Measurements from ENCODE around the gene OCRL.

OCRL gene

DNA sequence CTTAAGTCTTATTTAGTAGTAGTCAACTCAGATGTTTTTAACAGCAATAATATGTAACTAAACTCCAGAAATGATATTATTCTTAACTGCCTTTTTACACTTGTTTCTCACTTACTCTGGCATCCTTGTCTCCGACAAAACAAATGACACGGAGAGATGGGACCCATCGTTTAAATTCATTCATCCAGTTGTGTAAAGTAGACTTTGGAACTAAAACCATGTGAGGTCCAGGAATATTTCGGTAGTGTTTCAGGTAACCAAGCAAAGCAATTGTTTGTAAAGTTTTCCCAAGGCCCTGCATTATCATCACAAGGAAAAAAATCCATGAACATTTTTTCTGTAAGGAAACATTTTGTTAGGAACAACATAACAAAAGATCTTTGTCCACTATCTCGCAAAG is 28.4 kb upstream of the OCRL start:
- no peak overlapping the region for H3K23ac ChIP-seq (ENCODE audit: low read depth, low read length, poor library complexity)
- no peak overlapping the region for H3K9ac ChIP-seq (ENCODE audit: low read depth, low read length, poor library complexity)
- no peak overlapping the region for H2BK5ac ChIP-seq (ENCODE audit: low read length)
- no peak overlapping the region for H4K8ac ChIP-seq (ENCODE audit: low read depth, low read length)
- H3K79me1 ChIP-seq (ENCODE audit: low read depth, low read length), result no peaks in the 10 kb centered on the region
- no peak overlapping the region for H2BK120ac ChIP-seq (ENCODE audit: low read depth, low read length)
- no peak overlapping the region for H3K4me2 ChIP-seq (ENCODE audit: insufficient read depth, low read length, poor library complexity, severe bottlenecking)
- no peak overlapping the region for H2BK12ac ChIP-seq (ENCODE audit: low read length)
- H2AK5ac ChIP-seq (ENCODE audit: low read depth, low read length), result no peak overlapping the region
- no CpG with 5 or more reads among the region's 5 CpGs for WGBS, 2 donors (ENCODE audit: extremely low coverage in 2 of 2, insufficient read length in 2 of 2, insufficient replicate concordance in 1 of 2)
- H3K36me3 ChIP-seq (replicated peaks in 1 of 2; ENCODE audit: control insufficient read depth in 2 of 2, insufficient read depth in 2 of 2, low read length in 2 of 2), result peaks cover 2 to 94% of the 10 kb centered on the region in 2 donors
- no peaks in the 10 kb centered on the region for H3K9me3 ChIP-seq (replicated peaks in 1 of 2; ENCODE audit: control insufficient read depth in 2 of 2, insufficient read depth in 1 of 2, low read depth in 1 of 2, low read length in 2 of 2)
- no peak overlapping the region for H2BK15ac ChIP-seq (ENCODE audit: low read length)
- H3K4me1 ChIP-seq (ENCODE audit: control insufficient read depth in 2 of 2, insufficient read depth in 1 of 2, low read depth in 1 of 2, low read length in 2 of 2), result no peaks in the 10 kb centered on the region
- H2AFZ ChIP-seq (ENCODE audit: low read length), result no peak overlapping the region
- no peak overlapping the region for H4K91ac ChIP-seq (ENCODE audit: low read depth, low read length, poor library complexity)
- no peak overlapping the region for H3K14ac ChIP-seq (ENCODE audit: low read length)
- H3K18ac ChIP-seq (ENCODE audit: low read length), result no peak overlapping the region
- H3K27ac ChIP-seq (replicated peaks; ENCODE audit: low read length), result no peak overlapping the region
- H3K27me3 ChIP-seq (ENCODE audit: control insufficient read depth in 3 of 3, insufficient read depth in 3 of 3, low read depth in 1 of 3, low read length in 3 of 3), result no peaks in the 10 kb centered on the region
- no peak for DNase-seq (ENCODE audit: low spot score)
- H3K4me3 ChIP-seq (ENCODE audit: low read length in 2 of 2), result no peak overlapping the region
- H3K4ac ChIP-seq (ENCODE audit: low read length), result no peak overlapping the region

DNA sequence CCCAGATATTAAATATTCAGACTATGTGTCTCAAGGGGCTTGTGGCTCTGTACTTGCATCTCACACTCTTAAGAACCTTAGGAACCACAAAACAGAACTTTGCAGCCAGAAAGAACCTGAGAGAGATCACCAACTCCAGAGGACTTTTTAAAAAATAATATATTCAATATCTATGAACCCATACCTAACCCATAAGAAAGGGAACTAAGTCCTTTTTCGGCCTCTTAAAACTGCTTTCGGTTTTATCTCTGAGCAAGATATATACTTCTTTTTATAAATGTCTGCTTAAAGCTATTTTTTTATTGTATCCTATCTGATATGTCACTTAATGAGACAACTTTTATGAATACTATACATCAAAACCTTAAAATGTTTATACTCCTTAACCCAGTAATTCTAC is 27.6 kb upstream of the OCRL start:
- no peaks in the 10 kb centered on the region for H3K79me1 ChIP-seq (ENCODE audit: low read depth, low read length)
- H2AK5ac ChIP-seq (ENCODE audit: low read depth, low read length), result no peak overlapping the region
- H3K9ac ChIP-seq (ENCODE audit: low read depth, low read length, poor library complexity), result no peak overlapping the region
- no CpG with 5 or more reads among the region's 2 CpGs for WGBS, 2 donors (ENCODE audit: extremely low coverage in 2 of 2, insufficient read length in 2 of 2, insufficient replicate concordance in 1 of 2)
- no peak overlapping the region for H3K23ac ChIP-seq (ENCODE audit: low read depth, low read length, poor library complexity)
- H3K4me2 ChIP-seq (ENCODE audit: insufficient read depth, low read length, poor library complexity, severe bottlenecking), result no peak overlapping the region
- H3K27me3 ChIP-seq (ENCODE audit: control insufficient read depth in 3 of 3, insufficient read depth in 3 of 3, low read depth in 1 of 3, low read length in 3 of 3), result no peaks in the 10 kb centered on the region
- H3K27ac ChIP-seq (replicated peaks; ENCODE audit: low read length), result no peak overlapping the region
- no peaks in the 10 kb centered on the region for H3K9me3 ChIP-seq (replicated peaks in 1 of 2; ENCODE audit: control insufficient read depth in 2 of 2, insufficient read depth in 1 of 2, low read depth in 1 of 2, low read length in 2 of 2)
- H2BK120ac ChIP-seq (ENCODE audit: low read depth, low read length), result no peak overlapping the region
- H3K36me3 ChIP-seq (replicated peaks in 1 of 2; ENCODE audit: control insufficient read depth in 2 of 2, insufficient read depth in 2 of 2, low read length in 2 of 2), result peaks cover 2 to 91% of the 10 kb centered on the region in 2 donors
- no peak overlapping the region for H3K18ac ChIP-seq (ENCODE audit: low read length)
- no peak overlapping the region for H2BK15ac ChIP-seq (ENCODE audit: low read length)
- no peak overlapping the region for H2BK5ac ChIP-seq (ENCODE audit: low read length)
- H2BK12ac ChIP-seq (ENCODE audit: low read length), result no peak overlapping the region
- no peak overlapping the region for H2AFZ ChIP-seq (ENCODE audit: low read length)
- H3K14ac ChIP-seq (ENCODE audit: low read length), result no peak overlapping the region
- H3K4ac ChIP-seq (ENCODE audit: low read length), result no peak overlapping the region
- no peak for DNase-seq (ENCODE audit: low spot score)
- H4K8ac ChIP-seq (ENCODE audit: low read depth, low read length), result no peak overlapping the region
- H3K4me1 ChIP-seq (ENCODE audit: control insufficient read depth in 2 of 2, insufficient read depth in 1 of 2, low read depth in 1 of 2, low read length in 2 of 2), result no peaks in the 10 kb centered on the region
- no peak overlapping the region for H4K91ac ChIP-seq (ENCODE audit: low read depth, low read length, poor library complexity)
- H3K4me3 ChIP-seq (ENCODE audit: low read length in 2 of 2), result no peak overlapping the region

DNA sequence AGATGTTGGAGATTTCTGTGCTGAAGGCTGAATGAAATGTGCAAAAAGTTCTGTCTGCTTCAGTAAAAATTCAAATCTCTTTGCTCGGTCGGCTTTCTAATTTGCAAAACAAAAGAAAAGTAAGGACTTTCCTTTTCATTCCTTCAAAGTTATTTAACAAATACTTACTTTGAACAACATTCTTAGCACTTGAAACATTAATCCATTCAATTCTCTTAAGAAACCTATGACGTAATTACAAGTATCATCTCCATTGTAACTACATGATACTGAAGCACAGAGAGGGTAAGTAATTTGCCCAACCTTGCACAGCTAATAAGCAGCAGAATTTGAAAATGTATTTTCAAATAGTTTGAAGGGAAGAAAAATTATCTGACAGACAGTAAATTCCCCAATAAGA is 23.7 kb upstream of the OCRL start:
- H2AFZ ChIP-seq (ENCODE audit: low read length), result no peak overlapping the region
- no peaks in the 10 kb centered on the region for H3K9me3 ChIP-seq (replicated peaks in 1 of 2; ENCODE audit: control insufficient read depth in 2 of 2, insufficient read depth in 1 of 2, low read depth in 1 of 2, low read length in 2 of 2)
- H3K4me2 ChIP-seq (ENCODE audit: insufficient read depth, low read length, poor library complexity, severe bottlenecking), result no peak overlapping the region
- no peak overlapping the region for H3K4me3 ChIP-seq (ENCODE audit: low read length in 2 of 2)
- H3K18ac ChIP-seq (ENCODE audit: low read length), result no peak overlapping the region
- no peak overlapping the region for H2AK5ac ChIP-seq (ENCODE audit: low read depth, low read length)
- no peak overlapping the region for H3K14ac ChIP-seq (ENCODE audit: low read length)
- H3K4me1 ChIP-seq (ENCODE audit: control insufficient read depth in 2 of 2, insufficient read depth in 1 of 2, low read depth in 1 of 2, low read length in 2 of 2), result no peaks in the 10 kb centered on the region
- no peak overlapping the region for H2BK15ac ChIP-seq (ENCODE audit: low read length)
- H2BK12ac ChIP-seq (ENCODE audit: low read length), result no peak overlapping the region
- no peak overlapping the region for H3K27ac ChIP-seq (replicated peaks; ENCODE audit: low read length)
- H3K27me3 ChIP-seq (ENCODE audit: control insufficient read depth in 3 of 3, insufficient read depth in 3 of 3, low read depth in 1 of 3, low read length in 3 of 3), result no peaks in the 10 kb centered on the region
- H3K9ac ChIP-seq (ENCODE audit: low read depth, low read length, poor library complexity), result no peak overlapping the region
- peaks cover 2 to 51% of the 10 kb centered on the region in 2 donors for H3K36me3 ChIP-seq (replicated peaks in 1 of 2; ENCODE audit: control insufficient read depth in 2 of 2, insufficient read depth in 2 of 2, low read length in 2 of 2)
- no peak overlapping the region for H2BK5ac ChIP-seq (ENCODE audit: low read length)
- no peak overlapping the region for H4K8ac ChIP-seq (ENCODE audit: low read depth, low read length)
- H3K23ac ChIP-seq (ENCODE audit: low read depth, low read length, poor library complexity), result no peak overlapping the region
- no CpG with 5 or more reads among the region's 3 CpGs for WGBS, 2 donors (ENCODE audit: extremely low coverage in 2 of 2, insufficient read length in 2 of 2, insufficient replicate concordance in 1 of 2)
- no peak overlapping the region for H2BK120ac ChIP-seq (ENCODE audit: low read depth, low read length)
- no peaks in the 10 kb centered on the region for H3K79me1 ChIP-seq (ENCODE audit: low read depth, low read length)
- H3K4ac ChIP-seq (ENCODE audit: low read length), result no peak overlapping the region
- DNase-seq (ENCODE audit: low spot score), result no peak
- H4K91ac ChIP-seq (ENCODE audit: low read depth, low read length, poor library complexity), result no peak overlapping the region

- no CpG with 5 or more reads among the region's 3 CpGs for WGBS, 2 donors (ENCODE audit: extremely low coverage in 2 of 2, insufficient read length in 2 of 2, insufficient replicate concordance in 1 of 2)
- Histone ChIP-seq H3K4me3 (ENCODE audit: low read length in 2 of 2) (no peak overlapping the region), H4K91ac (ENCODE audit: low read depth, low read length, poor library complexity) (no peak overlapping the region), H3K27ac (replicated peaks; ENCODE audit: low read length) (no peak overlapping the region), H3K79me1 (ENCODE audit: low read depth, low read length) (peaks cover 3% of the 10 kb centered on the region), H2BK12ac (ENCODE audit: low read length) (no peak overlapping the region), H2BK15ac (ENCODE audit: low read length) (no peak overlapping the region), H3K27me3 (ENCODE audit: control insufficient read depth in 3 of 3, insufficient read depth in 3 of 3, low read depth in 1 of 3, low read length in 3 of 3) (no peaks in the 10 kb centered on the region), H2BK120ac (ENCODE audit: low read depth, low read length) (no peak overlapping the region), H3K4me2 (ENCODE audit: insufficient read depth, low read length, poor library complexity, severe bottlenecking) (no peak overlapping the region), H3K14ac (ENCODE audit: low read length) (no peak overlapping the region), H3K36me3 (replicated peaks in 1 of 2; ENCODE audit: control insufficient read depth in 2 of 2, insufficient read depth in 2 of 2, low read length in 2 of 2) (peaks cover 0 to 20% of the 10 kb centered on the region in 2 donors), H4K8ac (ENCODE audit: low read depth, low read length) (no peak overlapping the region), H3K4ac (ENCODE audit: low read length) (no peak overlapping the region), H3K9ac (ENCODE audit: low read depth, low read length, poor library complexity) (no peak overlapping the region), H3K23ac (ENCODE audit: low read depth, low read length, poor library complexity) (no peak overlapping the region), H2AFZ (ENCODE audit: low read length) (no peak overlapping the region), H3K18ac (ENCODE audit: low read length) (no peak overlapping the region), H3K4me1 (ENCODE audit: control insufficient read depth in 2 of 2, insufficient read depth in 1 of 2, low read depth in 1 of 2, low read length in 2 of 2) (no peaks in the 10 kb centered on the region), H2BK5ac (ENCODE audit: low read length) (no peak overlapping the region), H3K9me3 (replicated peaks in 1 of 2; ENCODE audit: control insufficient read depth in 2 of 2, insufficient read depth in 1 of 2, low read depth in 1 of 2, low read length in 2 of 2) (no peaks in the 10 kb centered on the region), H2AK5ac (ENCODE audit: low read depth, low read length) (no peak overlapping the region)
- DNase-seq (ENCODE audit: low spot score), result no peak
These were observed 19.9 kb upstream of the OCRL start for GRCh38 chrX:129520151-129520550.
